NCI-H2029 (cell line): ENCODE results near the gene VKORC1.
"Not testable (repeated sequence)": the region's sequence is repeated elsewhere in the genome, so short reads cannot be mapped to it uniquely, and the experiment has no call there.

Experiments
- DNase-seq: peaks from one replicate; lab custom pipeline; 2025; lab: John Stamatoyannopoulos, UW

VKORC1 gene

DNA sequence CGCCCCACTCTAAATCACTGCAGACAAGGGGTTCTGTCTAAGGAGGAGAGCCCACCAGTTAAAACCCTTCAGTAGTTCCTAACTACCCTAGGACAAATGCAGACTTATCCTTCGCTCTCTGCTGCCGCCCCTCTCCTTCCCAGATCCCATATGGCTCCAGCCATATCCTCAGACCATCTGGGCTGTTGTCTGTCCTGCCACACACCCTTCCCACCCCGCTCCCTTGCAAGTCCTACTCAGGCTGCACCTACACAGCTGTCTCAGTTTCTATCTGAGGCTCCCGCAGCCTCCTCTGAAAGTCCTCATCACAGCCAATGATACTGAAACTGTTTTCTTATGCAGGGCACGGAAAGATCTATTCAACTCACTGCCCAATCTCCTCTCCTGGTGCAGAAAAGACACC lies 12.9 kb upstream of the VKORC1 start:
- DNase-seq = no peak

DNA sequence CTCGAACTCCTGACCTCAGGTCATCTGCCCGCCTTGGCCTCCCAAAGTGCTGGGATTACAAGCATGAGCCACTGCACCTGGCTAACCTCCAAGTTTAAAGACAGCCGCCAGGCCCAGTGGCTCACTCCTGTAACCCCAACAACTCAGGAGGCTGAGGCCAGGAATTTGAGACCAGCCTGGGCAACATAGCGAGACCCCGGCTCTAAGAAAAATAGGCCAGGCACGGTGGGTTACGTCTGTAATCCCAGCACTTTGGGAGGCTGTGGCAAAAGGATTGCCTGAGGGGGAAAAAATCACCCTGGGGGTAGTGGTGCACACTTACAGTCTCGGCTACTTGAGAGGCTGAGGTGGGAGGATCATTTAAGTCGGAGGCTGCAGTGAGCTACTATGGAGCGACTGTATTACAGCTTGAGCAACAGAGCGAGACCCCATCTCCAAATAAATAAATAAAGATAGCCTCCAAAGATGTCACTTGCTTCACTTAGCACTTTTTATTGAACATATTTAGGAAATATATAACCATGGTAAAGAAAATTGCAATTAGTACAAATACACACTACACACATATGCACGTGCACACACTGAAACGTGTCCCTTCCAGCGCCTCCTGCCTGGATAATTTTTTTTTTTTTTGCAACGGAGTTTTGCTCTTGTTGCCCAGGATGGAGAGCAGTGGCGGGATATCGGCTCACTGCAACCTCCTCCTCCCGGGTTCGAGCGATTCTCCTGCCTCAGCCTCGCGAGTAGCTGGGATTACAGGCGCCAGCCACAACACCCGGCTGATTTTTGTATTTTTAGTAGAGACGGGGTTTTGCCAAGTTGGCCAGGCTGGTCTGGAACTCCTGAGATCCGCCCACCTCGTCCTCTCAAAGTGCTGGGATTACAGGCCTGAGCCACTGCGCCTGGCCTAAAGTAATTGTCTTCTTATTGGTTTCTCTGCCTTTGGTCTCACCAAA lies 12.2 kb upstream of the VKORC1 start:
- no peak for DNase-seq

DNA sequence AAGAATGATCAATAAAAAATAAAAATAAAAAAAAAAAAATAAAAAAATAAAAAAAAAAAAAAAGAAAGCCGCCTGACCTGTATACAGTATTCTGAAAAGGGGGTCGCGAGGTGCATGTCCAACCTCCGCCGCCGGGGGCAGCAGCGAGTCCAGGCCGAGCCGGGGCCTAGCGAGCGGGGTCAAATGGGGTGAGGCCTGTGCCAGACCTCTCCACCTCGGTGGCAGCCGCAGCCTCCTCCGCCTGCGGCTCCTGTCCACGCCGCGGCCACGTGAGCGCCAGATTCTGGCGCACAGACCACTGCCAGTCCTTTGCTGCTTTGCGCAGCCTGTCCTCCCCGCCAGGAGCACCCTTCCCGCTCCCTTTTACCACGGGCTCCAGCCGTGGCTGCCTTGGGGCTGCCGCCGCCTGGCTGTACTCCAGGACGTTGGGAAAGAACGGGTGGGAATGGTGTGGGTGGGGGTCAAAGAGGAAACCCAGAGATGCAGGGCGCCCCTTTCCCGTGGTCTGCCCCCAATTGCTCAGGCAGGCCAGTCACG lies 11.1 kb upstream of the VKORC1 start:
- DNase-seq = peak; percentile 77

DNA sequence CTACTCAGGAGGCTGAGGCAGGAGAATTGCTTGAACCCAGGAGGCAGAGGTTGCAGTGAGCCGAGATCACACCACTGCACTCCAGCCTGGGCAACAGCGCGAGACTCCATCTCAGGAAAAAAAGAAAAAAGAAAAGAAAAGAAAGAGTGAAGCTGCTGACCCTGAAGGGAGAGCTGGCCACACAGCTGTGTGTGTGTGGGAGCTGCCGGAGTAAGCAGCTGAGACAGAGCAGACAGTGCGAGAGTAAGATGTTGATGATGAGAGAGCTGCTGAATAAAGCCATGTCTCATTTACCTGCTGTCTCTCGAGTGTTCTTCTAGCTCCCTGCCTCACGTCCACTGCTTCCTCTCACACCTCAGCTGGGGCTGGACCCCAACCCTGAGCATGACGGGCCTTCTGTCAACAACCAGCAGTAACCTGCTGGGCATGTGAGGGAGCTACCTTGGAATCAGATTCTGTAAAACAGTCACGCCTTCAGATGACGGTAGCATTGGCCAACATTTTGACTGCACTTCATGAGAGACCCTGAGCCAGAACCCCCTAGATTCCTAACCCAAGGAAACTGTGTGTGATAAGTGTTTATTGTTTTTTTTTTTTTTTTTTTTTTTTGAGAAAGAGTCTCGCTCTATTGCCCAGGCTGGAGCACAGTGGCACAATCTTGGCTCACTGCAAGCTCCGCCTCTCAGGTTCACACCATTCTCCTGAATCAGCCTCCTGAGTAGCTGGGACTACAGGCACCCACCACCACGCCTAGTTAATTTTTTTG lies 6.5 kb upstream of the VKORC1 start:
- DNase-seq = not testable (repeated sequence)

DNA sequence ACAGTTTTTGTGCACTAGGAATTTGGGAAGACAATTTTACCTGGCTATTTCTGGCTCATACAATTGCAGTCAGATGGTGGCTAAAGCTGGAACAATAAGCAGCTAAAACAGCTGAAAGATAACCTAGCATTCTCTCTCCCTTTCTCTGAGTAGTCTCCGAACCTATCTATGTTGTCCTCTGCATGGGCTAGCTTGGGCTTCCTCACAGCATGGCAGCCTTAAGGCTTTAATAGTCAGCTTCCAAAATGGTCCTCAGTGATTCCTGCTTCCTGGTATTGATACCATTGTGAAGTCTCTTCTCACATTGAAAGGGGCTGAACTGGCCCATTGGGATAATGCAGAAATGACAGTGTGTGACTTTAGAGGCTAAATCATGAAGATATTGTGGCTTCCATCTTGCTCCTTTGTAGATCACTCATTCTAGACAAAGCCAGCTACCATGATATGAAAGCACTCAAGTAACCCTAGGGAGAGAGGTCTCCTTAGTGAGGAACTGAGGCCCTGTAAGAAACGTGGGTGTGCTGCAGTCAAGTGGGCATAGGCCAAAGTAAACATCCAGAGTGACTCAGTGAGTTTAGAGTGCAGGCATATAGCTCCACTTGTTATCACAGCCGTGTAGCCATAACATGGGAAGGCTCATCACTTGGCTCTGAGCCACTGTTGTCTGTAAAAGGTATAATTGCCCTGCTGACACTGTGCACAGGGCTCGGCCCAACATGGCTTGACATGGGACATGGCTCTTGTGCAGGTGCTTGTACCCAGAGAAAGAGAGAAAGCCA lies 5.5 kb upstream of the VKORC1 start:
- DNase-seq = no peak

DNA sequence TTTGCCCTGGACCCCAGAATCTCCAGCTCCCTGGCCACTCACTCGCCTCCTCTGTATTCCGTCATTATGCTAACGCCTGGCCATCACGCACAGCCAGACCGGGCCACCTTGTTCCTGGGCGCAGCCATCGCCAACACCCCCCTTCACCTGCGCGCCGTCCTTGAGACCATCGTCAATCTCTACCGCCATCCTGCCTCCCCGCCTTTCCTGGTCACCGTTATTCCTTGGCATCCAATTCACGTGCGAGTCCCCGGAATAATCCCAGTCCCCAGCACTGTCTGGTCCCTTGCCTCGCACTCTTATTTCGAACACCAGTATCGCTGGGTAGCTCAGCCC lies 541 bp downstream of the VKORC1 start:
- no peak for DNase-seq

DNA sequence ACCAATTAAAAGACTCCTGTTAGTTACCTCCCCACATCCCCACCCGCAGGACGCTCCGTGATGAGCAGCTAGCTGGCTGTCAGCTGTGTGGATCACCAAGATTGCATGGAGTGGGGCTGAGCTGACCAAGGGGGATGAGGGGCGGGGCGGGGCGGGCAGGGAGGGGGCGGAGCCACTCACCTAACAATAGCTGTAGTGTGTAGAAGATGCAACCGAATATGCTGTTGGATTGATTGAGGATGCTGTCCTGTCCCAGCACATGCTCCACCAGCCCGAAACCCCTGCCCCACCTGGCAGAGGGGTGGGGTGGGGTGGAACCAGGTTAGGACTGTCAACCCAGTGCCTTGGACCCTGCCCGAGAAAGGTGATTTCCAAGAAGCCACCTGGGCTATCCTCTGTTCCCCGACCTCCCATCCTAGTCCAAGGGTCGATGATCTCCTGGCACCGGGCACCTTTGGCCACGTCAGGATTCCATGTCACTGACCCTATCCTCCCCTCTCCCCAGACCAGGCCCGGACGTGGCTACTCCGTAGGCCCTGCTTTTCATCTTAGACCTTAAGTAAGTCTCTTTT lies 1.4 kb downstream of the VKORC1 start:
- DNase-seq = no peak

DNA sequence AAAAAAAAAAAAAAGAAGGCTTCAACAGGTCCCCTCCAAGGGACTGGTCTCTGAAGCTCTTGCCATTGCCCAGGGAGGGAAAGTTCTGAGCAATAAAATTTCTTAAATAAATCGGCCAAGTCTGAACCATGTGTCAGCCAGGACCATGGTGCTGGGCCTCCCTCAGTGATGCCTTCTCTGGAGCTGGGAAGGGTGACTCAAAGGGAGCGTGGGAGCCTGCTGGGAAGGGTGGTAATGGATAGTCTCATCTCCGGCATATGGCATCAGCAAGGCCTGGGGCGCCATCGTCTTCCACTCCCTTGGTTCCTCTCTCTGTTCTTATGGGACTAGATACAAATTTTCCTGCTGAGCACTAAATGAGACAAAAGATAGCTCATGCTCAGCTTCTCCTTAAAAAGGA lies 2.3 kb downstream of the VKORC1 start:
- DNase-seq = no peak

DNA sequence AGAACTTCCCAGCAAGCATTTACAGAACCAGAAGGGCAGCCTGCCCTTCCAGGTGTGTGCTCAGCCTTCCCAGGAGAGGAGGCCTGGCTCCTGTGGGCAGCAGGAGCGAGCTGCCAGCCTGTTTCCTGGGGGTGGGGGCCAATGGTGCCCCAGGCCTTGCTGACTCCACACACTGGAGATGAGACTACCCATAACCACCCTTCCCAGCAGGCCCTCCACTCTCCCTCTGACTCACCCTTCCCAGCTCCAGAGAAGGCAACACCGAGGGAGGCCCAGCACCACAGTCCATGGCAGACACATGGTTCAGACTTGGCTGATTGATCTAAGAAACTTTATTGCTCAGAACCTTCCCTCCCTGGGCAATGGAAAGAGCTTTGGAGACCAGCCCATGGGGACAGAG lies 4.1 kb downstream of the VKORC1 start:
- DNase-seq = no peak

DNA sequence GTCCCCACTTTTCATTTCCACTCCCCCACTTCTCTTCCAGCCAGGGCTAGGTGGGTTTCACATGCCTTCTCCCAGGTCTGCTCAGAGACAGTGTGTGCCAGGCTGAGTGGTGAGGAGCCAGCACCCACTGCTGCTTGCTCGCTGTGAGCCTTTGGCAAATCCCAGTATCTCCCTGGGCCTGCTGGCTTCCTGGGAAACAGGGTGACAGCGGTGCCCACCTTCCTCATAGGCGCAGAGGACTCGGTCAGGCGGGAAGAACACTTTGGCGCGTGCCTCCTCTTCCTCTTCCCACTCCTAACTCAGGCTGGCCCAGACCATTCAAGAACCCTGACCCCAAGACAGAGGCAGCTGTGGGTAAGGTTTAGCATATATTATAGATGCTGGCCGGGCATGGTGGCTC lies 5.4 kb downstream of the VKORC1 start:
- no peak for DNase-seq

DNA sequence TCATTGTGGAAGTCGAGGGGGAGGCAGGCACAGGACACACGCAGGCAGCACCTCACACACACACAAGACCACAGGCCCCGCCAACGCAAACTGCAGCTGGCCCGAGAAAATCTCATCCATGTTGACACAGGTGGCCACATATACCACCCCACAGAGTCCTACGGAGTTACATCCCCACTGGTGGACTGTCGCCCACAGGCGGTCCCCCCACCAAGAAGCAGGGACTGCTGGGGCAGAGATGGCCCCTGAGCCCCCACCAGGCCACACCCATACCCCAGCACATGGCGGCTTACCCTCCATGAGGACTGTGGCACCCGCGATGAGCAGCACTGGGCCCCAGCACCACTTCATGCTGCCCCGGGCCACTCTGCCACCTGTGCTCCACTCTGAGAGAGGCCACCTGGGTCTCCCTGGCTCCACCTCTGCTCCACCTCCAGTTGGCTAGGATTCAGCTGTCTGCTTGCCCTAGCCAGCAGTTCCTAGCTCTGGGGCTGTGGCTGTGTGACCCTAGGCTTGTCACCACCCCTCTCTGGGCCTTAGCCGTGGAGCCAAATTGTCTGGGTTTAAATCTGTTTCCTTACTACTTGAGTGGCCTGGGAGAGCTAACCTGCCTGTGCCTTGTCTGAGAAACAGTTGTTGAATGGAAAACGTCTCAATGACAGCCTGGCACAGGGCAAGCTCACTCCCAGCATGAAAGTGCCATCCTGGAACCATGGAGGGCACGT lies 6.0 kb downstream of the VKORC1 start, which contains the start of gene PRSS53:
Gene PRSS53, minus strand, starts transcription at position 485 of the 725 bp plus-strand sequence. Its CDS starts 134 bp downstream, at position 351.
- DNase-seq = peak; percentile 28

DNA sequence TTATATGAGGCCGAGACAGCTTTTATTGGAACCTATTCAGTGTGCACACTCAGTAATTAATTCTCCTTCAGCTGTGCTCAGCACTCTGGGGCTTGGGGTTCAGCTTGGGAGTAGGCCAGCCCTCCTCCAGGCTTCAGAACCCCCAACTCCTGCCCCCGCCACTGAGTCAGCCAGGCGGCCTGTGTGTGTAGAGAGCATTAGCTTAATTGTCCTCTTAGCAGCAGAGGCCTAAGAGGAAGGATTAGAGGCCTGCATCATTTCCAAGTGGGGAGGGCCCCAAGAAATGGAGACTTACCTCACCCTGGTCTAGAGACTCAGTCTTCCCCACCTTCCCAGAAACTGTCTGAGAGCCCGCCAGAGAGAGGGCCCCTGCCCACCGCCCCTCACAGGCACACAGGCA lies 6.6 kb downstream of the VKORC1 start:
- no peak for DNase-seq

DNA sequence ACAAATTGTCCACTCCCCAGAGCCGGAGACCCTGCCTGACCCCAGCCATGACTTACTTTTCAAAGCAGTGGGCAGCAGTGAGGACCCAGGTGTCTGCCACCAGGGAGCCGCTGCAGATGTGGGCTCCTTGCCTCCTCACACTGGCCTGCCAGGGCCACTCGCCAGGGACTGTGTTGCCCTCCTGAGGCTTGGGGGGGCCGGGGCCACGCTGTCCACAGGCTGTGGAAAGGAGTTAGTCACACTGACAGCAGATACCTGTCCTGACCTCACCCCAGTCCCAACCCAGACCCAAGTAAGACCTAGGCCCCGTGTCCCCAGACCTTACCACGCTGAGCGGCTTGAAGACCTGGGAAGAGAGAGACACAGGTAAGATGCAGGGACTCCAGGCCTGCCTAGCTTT lies 7.1 kb downstream of the VKORC1 start:
- DNase-seq = no peak

DNA sequence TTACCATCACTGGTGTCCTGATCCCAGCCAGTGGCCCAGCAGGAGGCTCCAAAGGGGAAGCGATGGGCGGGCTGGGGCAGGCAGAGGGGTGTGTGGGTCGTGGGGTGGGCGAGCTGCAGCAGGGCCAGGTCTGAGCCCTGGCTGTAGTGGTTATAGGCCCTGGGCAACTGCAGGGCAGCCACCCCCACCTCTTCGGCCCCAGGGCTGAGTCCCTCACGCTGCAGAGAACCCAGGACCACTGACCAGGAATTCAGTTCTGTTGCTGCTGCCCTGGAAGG lies 8.0 kb downstream of the VKORC1 start:
- no peak for DNase-seq

DNA sequence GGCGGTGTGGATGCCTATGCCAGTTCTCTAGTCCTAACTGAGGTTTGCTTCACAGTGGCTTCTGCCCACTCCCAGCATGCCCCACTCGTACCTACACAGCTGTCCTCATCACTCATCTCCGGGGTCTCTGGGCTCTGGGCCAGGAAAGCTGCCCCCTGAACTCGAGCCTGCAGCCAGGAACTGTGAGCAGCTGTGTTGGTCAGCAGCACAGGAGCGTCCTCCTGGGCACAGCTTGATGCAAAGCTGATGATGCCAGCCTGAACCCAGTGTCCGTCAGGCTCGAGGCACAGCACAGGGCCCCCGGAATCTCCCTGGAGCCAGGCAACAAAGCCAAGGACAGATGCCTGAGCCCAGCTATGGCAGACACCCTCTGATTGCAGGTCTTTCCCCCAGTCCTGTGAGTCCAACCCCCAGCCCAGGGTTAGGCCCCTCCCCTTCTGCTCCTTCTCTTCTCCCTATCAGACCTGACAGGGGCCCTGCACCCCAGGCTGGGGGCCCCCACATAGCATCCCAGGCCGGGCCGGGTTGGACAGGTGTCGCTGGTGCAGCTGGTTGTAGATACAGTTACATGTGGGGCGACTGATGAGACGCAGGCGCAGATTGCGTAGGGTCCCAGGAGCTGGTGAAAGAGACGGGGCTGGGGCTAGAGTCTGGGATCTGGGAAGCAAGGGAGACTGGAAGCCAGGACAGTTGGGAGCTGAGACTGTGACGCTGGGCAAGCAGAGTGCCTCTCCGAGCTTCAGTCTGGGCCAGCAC lies 8.5 kb downstream of the VKORC1 start:
- DNase-seq = no peak

DNA sequence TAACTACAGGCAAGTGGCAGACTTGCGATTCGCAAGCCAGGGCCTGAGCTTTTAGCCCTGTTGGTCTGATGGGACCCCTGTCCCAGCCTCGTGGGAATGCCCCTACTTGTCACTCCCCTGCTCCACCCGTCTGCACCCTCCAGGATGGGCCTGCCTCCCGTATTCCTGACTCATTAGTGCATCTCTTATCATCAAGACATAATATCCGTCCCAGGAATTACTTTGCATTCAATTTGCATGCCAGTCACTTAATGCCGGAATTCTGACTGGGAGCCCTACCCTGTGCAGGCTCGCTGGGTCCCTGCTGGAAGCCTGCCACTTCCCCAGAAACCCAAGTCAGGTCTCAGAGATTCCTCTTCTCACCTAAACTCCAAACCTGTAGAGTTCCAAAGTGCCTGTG lies 9.2 kb downstream of the VKORC1 start:
- DNase-seq = no peak

DNA sequence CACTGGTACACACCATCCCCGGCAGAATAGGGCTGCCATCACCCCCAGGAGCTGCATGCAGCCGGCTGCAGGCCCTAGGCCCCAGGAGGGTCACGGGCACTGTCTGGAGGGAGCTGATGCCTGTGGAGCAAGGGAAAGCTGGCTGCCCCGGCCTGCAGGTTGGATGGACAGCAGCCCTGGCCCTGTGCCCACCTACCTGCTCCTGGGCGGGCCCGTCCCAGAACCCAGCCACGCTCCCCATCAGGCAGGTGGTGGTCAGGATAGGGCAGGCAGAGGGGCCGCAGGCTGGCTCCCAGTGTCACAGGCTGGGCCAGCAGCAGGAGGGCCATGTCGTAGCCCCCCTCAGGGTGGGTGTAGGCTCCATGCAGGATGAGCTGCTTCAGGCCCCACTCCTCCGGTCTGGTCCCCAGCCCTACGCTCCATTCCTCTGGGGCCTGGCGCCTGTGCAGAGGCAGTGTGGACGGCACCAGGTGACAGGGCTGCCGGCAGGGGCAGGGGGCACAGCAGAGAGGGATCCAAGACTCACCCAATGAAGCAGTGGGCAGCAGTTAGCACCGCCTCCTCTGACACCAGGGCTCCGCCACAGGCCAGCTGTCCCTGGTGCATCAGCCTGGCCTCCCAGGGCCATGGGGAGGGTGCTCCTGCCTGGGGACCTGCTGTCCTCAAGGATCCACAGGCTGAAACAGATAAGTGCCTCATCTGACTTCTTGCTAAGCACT lies 9.9 kb downstream of the VKORC1 start:
- no peak for DNase-seq

DNA sequence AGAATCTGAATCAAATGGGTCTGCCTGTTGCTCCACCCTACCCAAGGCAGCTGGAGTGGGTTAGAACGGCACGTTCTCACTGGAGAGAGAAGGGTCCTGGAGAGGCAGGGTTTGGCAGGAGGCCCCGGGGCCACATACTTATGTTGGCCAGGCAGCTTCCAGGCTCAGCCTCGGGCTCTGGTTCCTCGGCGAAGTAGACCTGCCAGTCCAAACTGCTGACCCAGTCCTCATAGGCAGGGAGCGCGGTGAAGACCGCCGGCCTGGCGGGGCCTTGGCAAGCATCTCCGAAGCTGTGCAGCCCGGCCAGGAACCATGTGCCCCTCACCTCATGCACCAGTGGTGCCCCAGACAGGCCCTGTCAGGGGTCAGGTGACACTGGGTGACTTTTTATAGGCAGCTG lies 10.6 kb downstream of the VKORC1 start:
- DNase-seq = no peak

DNA sequence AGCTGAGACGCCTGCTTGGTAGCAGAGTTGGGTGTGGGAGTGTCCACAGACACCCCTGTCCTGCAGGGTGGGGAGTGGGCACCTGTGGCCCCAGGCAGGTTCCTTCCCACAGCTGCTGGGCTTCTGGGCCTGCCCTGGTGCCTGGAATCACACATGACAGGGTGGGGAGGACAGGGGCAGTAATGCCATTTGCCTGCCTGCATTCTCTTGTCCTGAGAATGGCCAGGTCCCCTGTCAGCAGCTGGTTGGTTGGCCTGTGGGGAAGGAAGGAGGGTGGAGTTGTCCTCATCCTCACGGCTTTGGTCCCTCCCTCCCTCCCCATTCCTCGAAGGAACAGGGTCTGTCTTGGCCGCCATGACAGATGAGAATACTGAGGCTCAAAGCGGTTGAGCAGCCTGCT lies 11.0 kb downstream of the VKORC1 start:
- no peak for DNase-seq

DNA sequence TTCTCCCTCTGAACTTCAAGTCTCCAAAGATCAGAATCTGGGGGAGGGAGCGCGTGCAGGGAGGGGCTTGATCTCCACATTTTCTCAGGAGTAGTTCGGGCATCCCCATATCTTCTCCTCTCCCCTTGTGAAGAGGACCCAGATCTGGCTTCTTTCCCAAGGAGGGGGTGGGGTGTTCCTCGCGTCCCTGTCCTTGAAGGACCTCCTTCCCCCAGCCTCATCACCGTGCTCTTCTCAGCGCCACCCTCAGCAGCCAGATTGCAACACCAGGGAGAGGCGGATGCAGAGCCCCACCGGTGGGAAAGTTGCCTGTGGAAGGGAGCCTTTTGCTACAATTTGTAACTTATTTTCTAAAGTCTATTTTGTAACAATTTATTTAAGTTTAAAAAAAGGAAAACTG lies 11.5 kb downstream of the VKORC1 start:
- no peak for DNase-seq
